ENCODE results near the gene KRTAP12-4.
"Not testable (repeated sequence)": the region's sequence is repeated elsewhere in the genome, so short reads cannot be mapped to it uniquely, and the experiment has no call there.

Gene KRTAP12-4

GRCh38 chr21:44653656-44654575 lies 543 bp downstream of the KRTAP12-4 start:
- no peak for DNase-seq

- no peak for DNase-seq
Measured at GRCh38 chr21:44653123-44653522, 1.3 kb downstream of the KRTAP12-4 start.

GRCh38 chr21:44650973-44651675 lies 3.3 kb downstream of the KRTAP12-4 start:
- DNase-seq = no peak

DNA sequence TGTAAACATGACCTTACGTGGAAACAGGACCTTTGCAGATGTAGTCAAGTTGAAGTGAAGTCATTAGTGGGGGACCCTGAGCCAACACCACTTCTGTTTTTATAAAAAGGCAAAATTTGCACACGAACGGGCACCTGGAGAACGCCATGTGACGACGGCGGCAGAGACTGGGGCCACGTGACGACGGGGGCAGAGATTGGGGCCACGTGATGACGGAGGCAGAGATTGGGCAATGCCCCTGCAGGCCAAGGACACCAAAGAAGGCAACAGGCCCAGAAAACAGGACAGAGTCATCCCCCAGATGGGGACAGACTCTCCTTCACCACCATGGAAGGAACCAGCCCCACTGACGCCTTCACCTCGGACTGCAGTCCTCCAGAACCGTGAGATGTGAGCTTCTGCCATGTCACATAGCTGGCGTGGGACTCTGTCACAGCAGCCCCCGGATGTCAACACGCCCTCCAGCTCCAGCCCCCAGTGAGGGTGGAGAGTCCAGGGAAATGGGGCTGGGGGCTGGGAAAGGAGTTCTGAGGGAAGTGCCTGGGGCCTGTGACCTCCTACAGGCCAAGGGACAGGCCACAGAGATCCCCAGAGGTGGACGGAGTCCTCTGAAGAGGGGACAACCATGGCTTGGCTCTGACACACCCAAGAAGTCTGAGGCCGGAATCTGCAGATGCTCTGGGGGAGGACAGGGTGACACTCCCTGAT lies 4.0 kb downstream of the KRTAP12-4 start:
- no peak for DNase-seq

DNA sequence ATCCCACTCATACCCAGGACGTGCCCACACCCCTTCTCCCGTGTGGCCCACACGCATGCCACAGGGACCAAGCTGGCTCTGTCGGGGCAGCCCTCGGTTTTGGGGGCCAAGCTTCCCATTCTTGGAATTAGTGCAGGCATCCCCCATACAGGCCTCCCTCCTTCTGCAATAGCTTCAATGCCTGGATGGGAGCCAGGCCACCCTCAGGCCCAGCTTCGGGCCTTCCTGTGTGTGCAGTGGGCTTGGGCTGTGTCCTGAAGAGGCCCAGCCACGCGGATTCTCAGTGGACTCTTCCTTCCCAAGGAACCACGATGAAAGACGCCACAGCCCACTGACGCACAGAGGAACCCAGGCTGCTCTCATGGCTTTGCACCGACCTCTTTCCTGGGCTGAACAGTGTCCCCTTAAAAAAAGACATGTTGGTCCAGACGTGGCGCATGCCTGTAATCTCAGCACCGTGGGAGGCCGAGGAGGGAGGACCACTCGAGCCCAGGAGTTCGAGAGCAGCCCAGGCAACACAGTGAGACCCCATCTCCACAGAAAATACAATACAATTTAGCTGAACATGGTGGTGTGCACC lies 4.8 kb downstream of the KRTAP12-4 start:
- DNase-seq = no peak

- no peak for DNase-seq
Measured at GRCh38 chr21:44648557-44649311, 5.7 kb downstream of the KRTAP12-4 start.

- no peak for DNase-seq
Measured at GRCh38 chr21:44647222-44647552, 7.3 kb downstream of the KRTAP12-4 start.

- DNase-seq = not testable (repeated sequence)
Measured at GRCh38 chr21:44646366-44647221, 7.9 kb downstream of the KRTAP12-4 start, which contains the start of gene KRTAP10-11. Gene KRTAP10-11 (plus strand): TSS chr21:44646414. CDS start chr21:44646459, 45 bp downstream.

- no peak for DNase-seq
Measured at GRCh38 chr21:44644878-44645277, 9.6 kb downstream of the KRTAP12-4 start.

- DNase-seq = no peak
Measured at GRCh38 chr21:44643741-44644310, 10.6 kb downstream of the KRTAP12-4 start.

- no peak for DNase-seq
Measured at GRCh38 chr21:44640761-44641160, 13.7 kb downstream of the KRTAP12-4 start.

- DNase-seq = no peak
Measured at GRCh38 chr21:44639331-44639655, 15.2 kb downstream of the KRTAP12-4 start.

DNA sequence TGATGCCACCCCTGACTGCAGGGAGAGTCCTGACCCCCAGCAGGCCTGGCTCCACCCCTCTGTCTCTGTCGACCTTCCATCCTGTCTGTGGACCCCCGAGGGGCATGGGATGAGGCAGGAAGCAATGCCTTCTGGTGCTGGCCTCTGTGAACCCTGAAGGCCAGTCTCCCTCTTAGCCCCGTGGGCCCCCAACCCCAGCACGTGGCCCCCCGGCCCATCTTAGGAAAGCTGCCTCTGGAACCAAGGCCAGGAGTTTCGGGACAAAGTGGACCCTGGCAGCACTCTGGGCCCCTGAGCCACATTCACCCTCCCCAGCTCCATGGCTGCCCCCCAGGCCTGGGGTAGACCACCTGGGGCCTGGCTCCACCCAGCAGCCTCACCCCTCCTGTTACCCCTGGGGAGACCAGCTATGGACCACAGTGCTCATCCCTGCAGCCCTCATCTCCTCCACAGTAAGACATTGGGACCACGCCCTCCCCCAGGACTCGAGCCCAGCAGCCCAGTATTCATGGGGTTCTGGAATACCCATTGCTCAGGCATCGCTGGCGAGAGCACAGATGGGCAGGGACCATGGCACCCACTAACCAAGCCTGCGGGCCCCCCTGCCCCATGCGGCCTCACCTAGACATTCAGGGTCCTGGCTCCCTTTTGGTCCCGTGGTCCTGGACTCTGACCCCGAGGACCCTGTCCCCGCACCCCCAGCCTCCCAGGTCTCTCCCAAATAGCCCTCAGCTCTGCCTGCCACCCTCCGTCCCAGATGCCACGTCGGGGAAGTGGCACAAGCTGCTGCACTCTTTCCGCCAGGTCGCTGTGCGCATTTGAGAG lies 15.7 kb downstream of the KRTAP12-4 start:
- DNase-seq = not testable (repeated sequence)

DNA sequence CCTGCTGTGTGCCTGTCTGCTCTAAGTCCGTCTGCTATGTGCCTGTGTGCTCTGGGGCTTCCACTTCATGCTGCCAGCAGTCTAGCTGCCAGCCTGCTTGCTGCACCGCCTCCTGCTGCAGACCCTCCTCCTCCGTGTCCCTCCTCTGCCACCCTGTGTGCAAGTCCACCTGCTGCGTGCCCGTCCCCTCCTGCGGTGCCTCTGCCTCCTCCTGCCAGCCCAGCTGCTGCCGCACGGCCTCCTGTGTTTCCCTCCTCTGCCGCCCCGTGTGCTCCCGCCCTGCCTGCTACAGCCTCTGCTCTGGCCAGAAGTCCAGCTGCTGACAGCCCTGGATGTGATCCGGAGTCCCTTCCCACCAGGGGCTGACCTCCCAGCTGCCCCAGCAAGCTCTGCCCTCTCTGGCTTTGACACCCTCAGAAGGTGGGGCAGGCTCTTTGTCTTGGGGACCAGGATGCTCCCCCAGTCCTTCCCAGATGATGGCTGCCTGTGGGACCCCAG lies 16.6 kb downstream of the KRTAP12-4 start:
- not testable (repeated sequence) for DNase-seq

DNA sequence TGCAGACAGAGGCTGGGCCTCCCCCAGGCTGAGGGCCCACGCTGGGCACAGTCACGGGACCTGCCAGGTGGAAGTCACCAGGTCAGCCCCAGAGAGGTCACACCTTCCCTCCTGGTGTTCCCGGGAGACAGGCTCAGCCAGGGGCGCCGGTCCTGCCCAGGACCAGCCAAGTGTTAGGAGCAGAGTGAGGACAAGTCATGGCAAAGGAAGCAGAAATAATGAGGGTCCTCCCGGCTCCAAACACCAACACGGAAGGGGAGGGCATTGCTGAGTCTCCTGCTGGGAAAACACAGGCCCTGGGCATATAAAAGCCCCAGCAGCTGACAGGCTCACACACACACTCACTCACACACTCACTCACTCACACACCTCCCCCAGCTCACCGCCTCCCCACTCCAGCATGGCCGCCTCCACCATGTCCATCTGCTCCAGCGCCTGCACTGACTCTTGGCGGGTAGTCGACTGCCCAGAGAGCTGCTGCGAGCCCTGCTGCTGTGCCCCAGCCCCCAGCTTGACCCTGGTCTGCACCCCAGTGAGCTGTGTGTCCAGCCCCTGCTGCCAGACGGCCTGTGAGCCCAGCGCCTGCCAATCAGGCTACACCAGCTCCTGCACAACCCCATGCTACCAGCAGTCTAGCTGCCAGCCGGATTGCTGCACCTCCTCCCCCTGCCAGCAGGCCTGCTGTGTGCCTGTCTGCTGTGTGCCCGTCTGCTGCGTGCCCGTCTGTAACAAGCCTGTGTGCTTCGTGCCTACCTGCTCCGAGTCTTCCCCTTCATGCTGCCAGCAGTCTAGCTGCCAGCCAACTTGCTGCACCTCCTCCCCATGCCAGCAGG lies 17.2 kb downstream of the KRTAP12-4 start, which contains the start of gene KRTAP10-10:
KRTAP10-10 (plus strand) TSS at position 339 of the 833 bp plus-strand sequence; CDS start at position 401, 62 bp downstream.
- DNase-seq = no peak

GRCh38 chr21:44636209-44637017 lies 18.0 kb downstream of the KRTAP12-4 start:
- no peak for DNase-seq

DNA sequence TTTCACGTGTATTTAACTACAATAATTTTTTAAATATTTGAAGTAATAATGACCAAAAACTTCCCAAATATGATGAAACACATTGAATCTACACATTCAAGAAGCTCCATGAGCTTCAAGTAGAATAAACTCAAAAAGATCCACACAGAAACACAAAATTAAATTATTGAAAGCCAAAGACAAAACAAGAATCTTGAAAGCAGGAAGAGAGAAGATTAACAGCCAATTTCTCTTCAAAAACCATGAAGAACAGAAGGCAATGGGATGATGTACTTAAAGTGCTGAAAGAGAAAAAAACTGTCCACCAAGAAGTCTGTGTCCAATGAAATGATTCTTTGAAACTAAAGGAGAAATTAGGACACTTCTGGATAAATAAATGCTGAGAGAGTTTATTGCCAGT lies 22.4 kb downstream of the KRTAP12-4 start:
- DNase-seq = no peak

DNA sequence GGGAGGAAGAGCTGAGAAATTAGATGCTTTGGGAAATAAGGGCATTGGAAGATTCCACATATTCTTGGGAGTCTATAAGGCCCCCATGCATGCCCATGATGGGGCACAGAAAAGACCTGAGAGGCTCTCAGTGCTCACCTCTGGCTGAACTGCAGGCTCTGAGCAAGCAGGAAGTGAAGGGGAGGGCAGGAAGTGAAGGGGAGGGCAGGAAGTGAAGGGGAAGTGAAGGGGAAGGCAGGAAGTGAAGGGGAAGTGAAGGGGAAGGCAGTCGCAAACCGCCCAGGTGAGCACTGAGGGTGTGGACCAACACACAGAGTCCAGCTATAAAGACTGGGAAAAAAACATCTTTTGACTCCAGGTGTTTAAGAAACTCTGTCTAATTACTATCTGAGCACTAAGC lies 24.0 kb downstream of the KRTAP12-4 start:
- no peak for DNase-seq
